ENCODE measurements around the gene DLL3.

- TF ChIP-seq EZH2 (IDR thresholded peaks at IDR 0.05; ENCODE audit: insufficient read depth, poor library complexity, severe bottlenecking) (no peak), EZH2phosphoT487 (IDR thresholded peaks at IDR 0.05; ENCODE audit: insufficient read depth, low read depth) (no peak)
Measured at GRCh38 chr19:39533791-39534190, 35.0 kb downstream of the DLL3 start.
